ENCODE measurements around the gene LRRTM3. TPM values are rescaled to one million over a fixed set of nuclear protein-coding genes. Genes with fewer than 3 reads are reported as not detected.

LRRTM3 gene
- total RNA-seq, 1 donor from 2014 or later, result not detected

DNA sequence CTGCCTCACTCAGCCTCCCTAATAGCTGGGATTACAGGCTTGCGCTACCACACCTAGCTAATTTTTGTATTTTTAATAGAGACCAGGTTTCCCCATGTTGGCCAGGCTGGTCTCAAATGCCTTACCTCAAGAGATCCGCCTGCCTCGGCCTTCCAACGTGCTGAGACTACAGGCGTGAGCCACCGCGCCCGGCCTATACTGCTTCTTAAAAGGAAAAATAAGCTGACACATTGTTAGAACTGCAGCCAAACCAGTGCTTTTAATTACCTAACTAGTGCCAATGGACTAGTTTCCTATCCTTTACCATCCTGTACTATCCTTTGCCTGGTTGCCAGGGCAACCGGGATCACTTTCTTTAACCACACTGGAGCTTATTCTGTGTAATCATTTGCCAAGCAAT is 108.0 kb downstream of the LRRTM3 start:
- no peak for ATAC-seq

DNA sequence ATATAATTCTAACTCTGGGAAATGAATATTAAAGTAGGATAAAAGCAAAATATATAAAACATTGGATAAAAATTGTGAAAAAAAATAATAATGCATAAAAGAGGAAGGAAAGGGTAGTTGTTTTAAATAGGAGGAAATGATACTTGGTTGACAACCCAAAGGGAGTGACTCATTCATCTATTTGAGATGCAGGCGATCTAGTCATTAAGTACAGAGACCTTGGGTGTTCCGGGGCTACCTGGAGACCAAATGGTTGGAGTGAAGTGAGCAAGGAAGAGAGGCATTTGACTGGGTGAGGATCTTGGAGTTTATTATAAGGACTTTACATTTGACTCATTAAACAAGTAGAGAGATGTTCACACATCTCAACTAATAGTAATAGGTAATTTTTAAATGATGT is 111.0 kb downstream of the LRRTM3 start:
- ATAC-seq, result no peak

DNA sequence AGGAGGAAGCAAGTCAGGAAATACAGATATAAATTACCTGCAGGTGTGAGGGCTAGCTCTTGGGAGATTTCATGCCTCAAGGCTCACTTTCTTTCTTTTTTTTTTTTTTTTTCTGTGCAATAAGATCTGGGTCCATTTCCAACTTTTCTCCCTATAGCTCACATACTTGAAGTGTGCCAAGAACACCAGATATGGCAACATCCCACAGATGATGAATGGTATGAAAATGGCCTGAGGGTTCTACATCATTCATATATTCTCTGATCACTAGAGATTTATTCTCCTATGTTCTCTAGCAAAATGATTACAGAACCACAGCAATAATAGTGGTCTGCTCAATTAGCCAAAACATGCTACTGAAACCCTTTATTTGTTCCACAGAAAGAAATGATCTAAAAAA is 117.2 kb downstream of the LRRTM3 start:
- no peak for ATAC-seq

DNA sequence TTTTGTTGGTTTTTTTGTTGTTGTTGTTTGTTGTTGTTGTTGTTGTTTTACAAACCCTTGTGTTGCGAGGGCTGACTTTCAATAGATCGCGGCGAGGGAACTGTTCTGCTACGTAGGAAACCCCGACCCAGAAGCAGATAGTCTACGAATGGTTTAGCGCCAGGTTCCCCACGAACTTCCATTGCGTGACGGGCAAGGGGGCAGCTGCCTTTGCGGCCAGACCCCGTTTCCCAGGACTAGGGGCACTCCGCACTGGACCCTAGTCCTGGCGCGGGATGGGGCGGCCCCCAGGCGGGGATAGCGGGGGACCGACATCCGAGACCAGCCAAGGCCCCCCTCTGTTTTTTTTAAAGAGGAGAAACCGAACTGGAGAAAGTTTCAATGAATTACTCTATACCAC is 119.6 kb downstream of the LRRTM3 start:
- ATAC-seq, result no peak

DNA sequence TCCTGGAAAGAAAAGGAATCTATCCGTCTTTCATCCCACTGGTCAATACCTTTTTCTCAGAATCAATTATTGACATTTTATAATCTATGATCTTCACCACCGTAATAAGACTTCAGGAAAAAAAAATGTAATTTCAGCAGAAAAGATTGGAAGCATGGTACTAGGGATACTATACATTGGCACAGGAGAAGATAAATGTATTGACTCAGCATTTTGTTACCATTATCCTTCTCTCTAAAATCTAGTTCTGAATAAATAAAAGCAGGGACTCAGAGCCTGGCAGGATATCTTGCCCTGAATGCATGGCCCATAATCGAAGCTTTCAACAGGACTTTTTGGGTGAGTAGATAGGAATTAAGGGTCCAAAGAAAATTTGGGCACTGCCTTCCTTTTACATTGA is 120.7 kb downstream of the LRRTM3 start:
- no peak for ATAC-seq

DNA sequence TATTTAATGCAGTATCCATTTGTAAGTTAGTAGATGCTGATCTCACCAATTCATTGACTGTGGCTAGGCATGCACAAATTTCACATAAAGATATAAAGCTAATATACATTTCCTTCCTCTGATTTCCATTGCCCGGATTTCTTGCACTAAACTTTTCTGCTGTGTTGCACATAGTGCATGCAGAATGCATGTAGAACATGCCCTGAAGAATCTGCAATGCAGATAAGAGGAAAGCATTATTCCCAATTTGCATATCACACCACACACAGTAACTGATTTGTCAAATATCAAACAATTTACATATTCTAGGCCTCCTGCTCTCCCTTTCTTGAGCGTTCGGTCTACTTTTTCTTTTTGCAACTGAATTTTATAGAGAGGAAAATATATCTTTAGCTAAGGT is 124.2 kb downstream of the LRRTM3 start:
- ATAC-seq, result no peak

DNA sequence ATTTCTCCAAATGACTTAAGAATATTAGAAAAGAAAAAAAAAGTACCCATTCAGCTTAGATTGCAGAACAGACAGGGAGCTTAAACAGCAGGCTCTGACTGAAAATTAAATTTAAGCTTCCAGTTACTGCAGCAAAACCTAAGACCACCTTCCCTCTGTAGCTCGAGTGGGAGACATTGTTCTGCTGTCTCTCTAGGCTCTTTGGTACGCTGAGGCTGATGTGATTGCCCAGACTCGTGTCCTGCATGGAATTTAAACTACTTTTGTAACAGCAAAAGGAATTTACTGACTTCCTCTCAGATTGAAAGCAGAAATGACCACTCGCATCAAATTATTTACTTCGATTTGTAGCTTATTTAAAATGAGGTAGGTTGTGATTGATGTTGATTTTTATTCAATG is 124.6 kb downstream of the LRRTM3 start:
- no peak for ATAC-seq

DNA sequence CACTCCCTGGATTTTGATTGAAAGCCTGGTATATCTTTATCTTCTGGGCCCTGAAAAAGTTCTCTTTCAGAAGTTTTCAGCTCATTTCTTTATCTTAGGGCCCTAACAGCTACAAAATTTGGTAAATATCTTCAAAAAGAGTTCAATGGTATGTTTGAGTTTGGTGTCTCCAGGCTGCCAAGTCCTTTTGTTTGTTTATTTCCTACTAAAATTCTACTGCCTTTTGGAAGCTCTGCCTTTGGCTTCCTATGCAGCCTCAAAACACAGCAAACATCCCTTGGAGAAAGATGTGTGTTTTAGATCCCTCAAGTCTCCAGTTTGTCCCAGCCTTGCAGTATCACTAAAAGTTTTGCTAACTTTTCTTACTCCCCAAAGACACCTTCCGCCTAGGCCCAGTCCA is 146.8 kb downstream of the LRRTM3 start:
- ATAC-seq, result no peak

DNA sequence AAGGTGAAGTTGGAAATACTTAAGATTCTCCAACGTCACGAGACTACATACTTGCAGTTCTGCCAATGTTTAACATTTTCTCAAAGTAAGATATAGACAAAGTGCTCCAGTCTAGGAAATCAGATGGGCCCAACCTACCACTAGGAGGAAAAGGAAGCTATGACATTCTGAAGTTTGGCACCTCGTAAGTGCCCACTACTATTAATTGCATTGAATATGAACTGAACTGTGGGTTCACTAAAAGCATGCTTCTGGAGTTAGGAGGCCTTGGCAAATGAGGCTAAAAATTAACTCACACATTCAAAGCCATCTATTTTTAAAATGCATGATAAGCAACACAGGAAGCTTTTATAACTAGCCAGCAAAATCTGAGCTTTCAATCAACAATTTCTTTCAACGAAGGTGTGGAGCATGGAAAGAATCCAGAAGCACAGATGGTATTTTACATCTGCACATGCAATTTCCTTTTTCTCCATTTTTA is 149.7 kb downstream of the LRRTM3 start:
- no peak for ATAC-seq

DNA sequence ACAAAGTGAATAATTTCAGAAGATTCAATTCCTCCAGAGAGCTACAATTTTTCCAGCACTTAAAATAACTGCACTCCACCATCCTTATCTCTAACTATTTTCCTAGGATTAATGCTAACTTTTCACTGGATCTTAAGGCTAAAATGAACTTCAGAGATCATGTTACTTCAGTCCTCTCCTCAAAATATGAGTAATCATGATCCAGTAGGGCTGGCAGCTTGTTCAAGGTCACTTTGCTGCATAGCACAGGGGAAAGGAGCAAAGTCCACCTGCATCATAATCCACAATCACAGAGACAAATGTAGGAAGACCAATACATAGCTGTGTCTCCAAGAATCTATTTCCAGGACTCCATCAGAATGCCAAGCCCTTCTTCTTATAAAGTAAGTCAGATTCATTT is 150.3 kb downstream of the LRRTM3 start:
- no peak for ATAC-seq

DNA sequence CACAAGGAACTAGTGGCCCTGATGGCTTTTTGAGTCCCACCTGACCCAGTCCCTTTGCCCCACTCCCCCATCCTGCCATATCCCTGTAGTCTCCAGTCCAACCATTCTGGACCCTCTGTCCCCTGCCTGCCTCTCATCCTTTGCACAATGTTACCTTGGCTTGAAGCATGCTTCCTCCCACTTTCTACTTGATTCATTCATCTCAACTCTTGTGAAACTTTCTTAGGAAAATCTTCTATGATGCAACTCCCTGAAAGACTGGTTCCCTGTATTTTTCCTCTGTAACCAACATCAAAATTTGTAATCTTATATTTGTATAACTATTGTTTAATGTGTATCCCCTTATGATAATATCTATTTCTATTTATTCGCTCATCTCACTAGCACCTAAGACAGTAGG is 151.5 kb downstream of the LRRTM3 start:
- no peak for ATAC-seq

DNA sequence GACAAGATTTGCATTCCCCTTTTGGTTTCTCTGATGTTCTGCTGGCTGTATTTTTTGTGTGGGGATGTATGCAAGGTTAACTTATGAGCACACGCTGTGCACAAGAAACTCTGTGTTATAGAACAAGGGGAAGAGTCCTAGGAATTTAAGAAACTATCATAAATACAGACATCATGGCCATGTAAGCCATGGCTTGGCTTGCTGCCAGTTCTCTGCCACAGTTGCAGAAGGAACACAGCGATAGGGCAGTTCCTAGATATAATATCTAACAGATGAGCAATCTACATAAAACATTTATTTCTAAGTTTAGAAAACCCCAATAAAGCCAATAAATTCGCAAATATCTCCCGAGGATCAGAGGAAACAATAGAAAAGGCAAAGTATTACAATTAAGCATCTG is 153.3 kb downstream of the LRRTM3 start:
- ATAC-seq, result no peak

DNA sequence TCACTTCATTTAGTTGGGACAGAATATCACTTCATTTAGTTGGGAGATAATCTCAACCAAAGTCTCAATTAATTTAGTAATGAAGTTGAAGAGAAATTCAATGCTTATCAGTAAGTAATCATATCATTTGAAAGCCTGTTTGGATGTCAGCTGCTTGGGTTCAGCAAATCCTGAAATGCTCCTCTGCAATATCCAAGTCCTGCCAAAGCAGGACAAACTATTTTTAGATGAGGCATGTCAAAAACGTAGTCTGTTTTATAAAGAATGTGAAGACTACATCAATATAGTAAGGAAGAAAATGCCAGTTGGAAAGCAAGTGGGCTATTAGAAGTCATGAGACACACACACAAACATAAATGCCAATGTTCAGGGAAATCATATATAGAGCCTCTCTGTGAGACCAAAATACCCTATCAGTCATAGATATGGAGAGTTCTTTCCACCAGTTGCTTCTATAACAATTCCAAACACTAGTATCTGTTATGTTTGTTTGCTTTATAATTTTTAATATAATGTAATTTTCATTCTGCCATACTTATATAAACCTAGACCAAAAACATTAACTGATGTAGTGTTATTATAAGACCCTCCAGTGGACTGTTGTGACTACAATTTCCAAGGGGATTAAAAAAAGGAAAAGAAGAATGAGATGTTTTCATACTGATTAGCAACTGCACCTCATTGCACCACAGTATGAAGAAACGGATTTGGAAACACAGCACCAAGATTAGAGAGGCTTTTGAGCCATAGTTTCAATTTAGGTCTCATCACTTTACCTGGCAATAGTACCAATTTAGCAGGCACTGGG is 160.7 kb downstream of the LRRTM3 start:
- ATAC-seq, result no peak

DNA sequence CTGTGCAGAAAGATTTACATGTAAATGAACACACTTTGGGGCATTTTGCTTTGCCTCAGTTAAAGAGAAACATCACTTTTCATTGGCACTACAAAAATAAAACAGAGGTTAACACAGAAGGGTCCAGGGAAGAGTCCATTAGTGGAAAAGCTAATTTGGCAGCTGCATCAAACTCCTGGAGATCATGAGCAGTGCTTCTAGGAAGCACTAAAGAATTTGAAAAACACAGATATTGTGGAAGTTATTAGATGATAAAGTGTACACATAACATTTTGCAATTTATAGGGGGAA is 161.2 kb downstream of the LRRTM3 start:
- ATAC-seq, result no peak

DNA sequence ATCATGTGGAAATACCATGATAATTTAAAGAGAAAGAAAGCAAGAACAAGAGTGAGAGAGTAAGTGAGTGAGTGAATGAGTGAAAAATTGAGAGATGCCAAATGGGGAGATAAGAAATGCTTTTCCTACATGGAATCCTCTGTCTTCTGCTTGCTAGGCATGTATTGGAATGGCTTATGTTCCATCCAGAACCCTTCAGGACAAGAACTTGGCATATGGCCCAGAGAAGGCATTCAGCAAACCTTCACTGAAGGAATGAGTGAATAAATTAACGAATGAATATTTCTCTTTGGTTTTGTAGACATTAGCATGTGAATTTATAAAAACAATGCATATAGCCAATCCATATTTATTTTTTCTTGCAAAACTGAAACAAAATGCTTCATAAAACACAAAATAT is 162.2 kb downstream of the LRRTM3 start:
- no peak for ATAC-seq

DNA sequence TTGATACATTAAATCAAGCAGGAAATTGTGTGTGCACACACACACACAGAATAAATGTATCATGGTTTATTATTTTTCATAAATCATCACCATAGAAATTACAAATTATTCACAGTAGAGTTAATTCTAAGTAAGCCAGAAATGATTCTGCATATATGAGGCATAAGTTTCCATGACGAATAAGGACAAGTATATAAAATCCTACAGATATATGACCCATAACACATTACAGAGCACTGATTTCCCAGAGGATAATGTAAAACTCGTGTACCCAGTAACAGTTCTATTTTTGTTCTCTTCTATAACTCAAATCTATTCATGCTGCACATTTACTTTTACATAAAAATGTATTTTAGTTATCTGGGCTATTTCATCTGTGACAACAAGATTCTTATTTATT is 169.7 kb downstream of the LRRTM3 start:
- ATAC-seq, result no peak

DNA sequence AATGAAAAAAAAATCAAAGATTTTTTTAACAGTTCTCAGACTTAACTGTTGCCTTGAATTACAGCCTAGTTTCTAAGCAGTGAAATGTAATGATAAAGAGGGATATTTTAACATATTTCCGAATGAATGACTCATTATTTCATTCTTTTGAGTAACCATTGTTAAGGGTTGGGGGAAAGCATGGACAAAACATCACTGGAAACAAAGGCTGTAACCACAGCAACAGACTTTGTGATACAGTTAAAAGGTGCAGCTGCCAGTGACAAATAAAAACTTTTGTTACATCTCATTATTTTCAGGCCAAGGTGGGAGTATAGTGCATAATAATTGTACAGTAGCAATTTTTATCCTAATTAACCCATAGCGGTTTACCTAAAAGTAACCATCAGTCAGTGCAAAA is 172.6 kb downstream of the LRRTM3 start:
- ATAC-seq, result no peak

DNA sequence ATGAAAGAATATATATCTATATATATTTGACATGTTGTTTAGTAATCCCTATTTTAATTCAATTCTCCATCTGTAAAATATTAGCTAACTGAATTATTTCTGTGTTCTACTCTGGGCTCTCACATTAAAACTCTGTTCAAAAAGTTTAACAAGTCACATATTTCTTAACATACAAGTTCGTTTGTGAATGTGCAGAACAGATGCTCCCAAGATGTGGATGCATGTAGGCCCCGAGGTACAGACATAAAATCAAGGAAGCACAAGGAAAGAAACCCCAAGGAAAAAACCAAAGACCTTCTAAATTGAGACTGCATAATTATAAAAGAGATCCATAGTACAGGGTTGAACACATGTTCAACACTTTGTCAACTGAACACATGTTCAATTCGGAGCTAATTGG is 175.1 kb downstream of the LRRTM3 start:
- no peak for ATAC-seq

DNA sequence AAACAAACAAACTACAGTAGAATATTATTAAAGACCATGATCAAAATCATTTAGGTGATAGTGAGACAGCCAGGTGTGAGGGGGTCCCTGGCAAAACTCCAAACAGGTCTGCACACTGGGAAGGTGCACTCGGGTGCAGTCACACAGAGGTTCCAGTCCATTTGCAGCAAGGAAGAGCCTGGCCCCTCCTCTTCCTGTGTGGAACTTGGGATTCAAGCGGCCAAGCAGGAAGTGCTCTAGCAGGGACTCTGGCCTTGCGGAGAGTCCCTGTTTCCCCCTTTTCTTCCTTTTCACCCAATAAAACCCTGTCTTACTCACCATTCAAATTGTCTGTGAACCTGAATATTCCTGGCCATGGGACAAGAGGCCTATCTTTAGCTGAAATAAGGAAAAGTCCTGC is 181.8 kb downstream of the LRRTM3 start:
- ATAC-seq, result no peak

DNA sequence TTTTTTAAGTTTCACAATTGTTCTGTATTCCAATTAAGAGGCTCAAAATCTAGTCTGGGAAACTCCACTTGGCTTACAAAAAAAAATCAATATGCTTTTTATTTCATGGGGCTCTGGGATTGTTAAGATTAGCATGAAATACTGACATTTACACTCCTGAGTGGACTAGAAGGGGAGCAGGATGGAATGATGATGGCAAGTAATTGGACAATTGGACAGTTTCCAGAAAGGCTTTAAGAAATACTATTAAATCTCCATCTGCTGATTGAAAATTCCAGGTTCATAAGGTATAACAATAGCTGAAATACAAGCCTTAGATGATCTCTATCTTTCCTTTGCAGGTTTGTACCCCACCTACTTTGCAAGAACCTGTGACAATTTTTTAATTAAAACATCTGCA is 184.4 kb downstream of the LRRTM3 start:
- ATAC-seq, result no peak

DNA sequence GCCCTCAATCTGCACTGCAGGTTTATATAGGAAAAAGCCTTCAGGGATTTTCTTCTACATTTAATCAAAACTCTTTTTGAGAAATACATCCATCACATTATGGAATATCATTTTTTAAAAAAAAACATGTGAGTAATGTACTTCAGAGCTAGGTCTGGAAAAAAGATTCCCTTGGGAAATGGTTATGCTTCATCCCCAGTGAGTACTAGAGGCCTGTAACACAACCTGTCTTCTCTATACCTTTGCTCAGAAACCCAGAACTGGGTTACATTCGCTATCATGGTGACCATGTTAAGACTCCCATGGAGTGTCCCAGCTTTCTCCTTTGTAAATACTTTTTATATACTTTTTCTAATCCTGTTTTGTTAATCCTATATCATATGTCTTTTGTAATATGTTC is 186.9 kb downstream of the LRRTM3 start:
- no peak for ATAC-seq

DNA sequence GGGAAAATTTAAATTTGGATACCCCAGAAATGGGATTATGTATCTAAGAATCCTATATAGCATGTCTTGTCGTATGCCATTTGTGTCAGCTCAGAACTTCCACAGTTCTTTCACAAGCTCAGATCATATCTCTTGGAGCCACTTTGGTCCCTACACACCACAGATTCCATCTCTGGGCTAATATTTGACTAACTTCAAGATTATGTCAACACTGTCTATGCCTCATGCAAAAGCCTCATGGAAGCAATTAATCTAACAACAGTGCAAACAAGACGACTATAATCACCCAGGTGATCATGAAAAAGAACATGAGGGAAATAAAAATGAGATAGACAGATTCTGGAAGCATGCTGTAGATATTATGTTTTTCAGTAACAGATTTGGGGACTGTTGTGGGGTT is 189.1 kb downstream of the LRRTM3 start:
- no peak for ATAC-seq

DNA sequence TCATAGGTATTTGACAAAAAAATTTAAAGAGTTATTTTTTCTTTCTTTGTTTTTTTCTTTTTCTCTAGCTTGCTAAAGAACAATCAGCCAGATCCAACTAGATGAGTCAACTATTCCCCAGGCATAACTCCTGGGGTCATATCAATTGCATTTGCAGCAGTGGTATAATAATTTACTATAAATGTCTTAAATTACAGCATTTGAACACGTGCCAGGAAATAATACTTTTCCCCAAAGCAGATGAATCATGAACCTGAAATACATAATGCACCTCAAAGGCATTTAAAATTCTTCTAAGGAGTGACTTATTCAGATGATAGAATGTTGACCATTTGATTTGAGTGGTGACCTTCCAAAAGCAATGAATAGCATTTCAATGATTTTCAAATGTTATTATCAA is 190.1 kb downstream of the LRRTM3 start:
- ATAC-seq, result no peak

DNA sequence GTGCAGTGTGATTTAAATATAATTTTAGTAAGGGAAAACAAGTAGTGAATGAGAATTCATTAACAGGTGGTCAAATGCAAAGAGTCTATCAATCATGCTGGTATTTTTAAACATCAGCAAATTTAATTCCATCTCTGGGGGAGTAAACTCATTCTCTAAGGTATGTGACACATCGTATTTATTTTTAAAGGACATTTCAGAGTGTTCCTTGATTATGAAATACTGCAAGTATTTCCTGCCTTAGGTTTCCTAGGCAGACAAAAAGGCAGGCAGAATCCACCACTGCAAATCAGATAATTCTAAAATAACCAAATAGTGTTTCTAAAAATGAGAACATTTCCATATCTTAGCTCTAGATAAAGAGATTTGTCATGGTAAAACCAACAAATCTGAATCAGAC is 193.8 kb downstream of the LRRTM3 start:
- no peak for ATAC-seq

DNA sequence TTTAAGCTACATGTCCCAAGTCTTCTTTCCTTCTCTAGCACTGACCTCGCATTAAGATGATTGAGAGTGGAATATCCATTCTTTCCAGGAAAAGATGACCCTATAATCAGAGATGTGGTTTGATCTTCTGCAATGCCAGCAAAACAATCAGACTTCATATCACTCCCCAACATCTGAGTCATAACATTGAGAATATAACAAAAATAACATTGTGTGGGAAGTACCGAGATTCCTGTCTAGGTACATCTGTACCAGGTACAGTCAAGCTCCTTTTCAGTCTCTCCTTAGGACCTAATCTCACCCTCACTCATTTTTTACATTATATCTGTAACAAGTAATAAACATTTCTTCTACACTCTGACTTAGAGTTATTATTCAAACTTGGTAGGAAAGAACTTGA is 201.6 kb downstream of the LRRTM3 start:
- no peak for ATAC-seq
